AG10803 (cell line): ENCODE results near the gene GLA.
A peak's percentile ranks its signal among the peaks of the same experiment; 100 is the strongest.

Source experiments
- DNase-seq: peaks from one replicate; pipeline ENCODE4 v3.0.0; 2010; ENCODE audit warnings: low read depth
- H3K4me3 ChIP-seq: 2 replicates; pipeline ENCODE4 v1.5.1; 2011; ENCODE audit warnings: mild to moderate bottlenecking, low read length, control low read depth
- CTCF ChIP-seq: conservative IDR thresholded peaks from 2 replicates; pipeline ENCODE4 v1.5.1; 2011; ENCODE audit warnings: mild to moderate bottlenecking, low read length, control low read depth, inconsistent platforms

The GLA gene

GRCh38 chrX:101407748-101408531 is at the start of gene GLA, which contains the start of gene HNRNPH2:
Gene GLA (minus strand): TSS chrX:101407925. CDS start chrX:101407903, 22 bp downstream.
Gene HNRNPH2 (plus strand): TSS chrX:101408222. CDS start chrX:101411989, 3,767 bp downstream.
- no peak; the same call in 1 of the 2 replicates for TF ChIP-seq CTCF
- peak within 1 kb of the TSS; percentile 82 for H3K4me3 ChIP-seq
- peak; percentile 99 for DNase-seq

GRCh38 chrX:101452056-101452455 is 44.3 kb upstream of the GLA start:
- no peak overlapping the region for H3K4me3 ChIP-seq
- no peak for TF ChIP-seq CTCF
- no peak for DNase-seq

DNA sequence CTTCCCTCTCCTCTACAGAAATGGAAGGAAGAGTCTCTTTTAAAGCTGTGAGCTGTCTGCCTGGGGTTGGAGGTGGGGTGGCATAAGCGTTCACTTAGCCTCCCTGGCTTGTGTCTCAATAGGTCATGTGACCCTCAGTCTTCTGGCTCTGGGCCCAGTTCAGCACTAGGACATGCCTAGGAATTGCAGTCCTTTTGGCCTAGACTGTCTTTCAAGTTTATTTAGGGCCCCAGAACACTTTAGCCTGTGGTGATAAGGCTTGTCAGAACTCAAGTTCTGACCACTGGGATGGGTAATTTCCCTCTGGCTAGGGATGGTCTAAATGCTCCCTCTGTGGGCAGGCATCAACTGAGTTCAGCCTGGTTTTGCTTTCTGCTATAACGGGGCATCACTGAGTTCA is 43.2 kb upstream of the GLA start:
- TF ChIP-seq CTCF, result no peak
- no peak overlapping the region for H3K4me3 ChIP-seq
- DNase-seq, result peak; percentile 65

GRCh38 chrX:101450085-101450484 is 42.4 kb upstream of the GLA start:
- no peak for DNase-seq
- no peak for TF ChIP-seq CTCF

DNA sequence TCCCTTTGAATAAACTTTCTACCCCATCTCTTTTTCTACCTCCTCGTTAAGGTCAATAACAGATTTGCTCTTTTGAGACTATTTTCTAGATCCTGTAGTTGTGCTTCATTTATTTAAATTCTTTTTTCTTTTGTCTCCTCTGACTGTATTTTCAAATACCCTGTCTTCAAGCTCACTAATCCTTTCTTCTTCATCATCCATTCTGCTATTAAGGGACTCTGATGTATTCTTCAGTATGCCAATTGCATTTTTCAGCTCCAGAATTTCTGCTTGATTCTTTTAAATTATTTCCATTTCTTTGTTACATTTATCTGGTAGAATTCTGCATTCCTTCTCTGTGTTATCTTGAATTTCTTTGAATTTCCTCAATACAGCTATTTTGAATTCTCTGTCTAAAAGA is 41.6 kb upstream of the GLA start:
- DNase-seq, result no peak
- no peak for TF ChIP-seq CTCF
- no peak overlapping the region for H3K4me3 ChIP-seq

More at GRCh38 chrX:101450085-101450484, 42.4 kb upstream of the GLA start:
- no peak overlapping the region for H3K4me3 ChIP-seq

DNA sequence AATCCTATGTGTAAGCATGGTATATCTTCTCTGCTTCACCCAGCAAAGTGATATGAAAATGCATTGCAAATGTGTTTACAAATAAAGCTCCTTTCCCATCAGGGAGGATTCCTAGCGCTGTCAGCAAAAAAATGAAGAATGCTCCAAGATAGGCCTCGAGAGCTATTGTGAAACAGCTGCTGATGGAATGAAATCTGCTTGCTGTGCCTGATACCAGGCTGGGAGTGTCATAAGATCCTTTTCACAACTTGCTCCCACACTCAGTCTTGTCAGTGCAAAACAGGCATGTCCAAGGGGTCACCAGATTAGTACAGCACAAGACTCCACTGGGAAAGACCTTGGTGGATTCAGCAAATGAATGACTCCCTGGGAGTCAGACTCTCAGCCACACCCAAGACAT is 34.4 kb upstream of the GLA start:
- H3K4me3 ChIP-seq, result no peak overlapping the region
- no peak for DNase-seq
- TF ChIP-seq CTCF, result no peak

DNA sequence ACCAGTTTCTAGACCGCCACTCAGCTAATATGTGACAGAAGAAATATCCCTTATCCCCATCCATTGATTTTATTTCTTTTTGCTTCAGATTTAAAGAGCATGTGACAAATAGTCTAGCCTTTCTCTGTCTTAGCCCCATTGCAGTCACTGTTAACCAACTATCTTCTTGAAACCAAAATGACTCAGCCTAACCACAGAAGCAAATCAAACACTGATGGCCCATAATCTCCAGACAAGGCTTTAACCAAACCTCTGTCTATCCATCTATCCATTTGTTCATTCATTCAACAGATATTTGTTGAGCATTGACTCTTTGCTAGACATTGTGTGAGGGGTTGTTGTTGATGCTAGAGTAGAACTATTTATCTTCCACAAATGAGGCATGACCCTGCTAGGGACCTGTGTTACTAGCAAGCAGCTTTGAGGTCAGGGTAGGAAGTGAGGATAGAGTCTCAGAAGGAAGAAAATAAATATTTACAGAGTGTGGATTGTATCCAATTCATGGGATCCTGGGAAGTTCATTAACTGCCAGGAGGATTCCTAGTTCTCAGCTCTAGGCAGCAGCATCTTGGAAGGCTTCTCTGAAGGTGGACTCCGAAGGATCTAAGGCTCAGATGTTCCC is 22.8 kb upstream of the GLA start:
- TF ChIP-seq CTCF, result no peak
- H3K4me3 ChIP-seq, result no peak overlapping the region
- peak; percentile 53 for DNase-seq
